ENCODE measurements around the gene TAS2R43. TPM values are rescaled to one million over a fixed set of nuclear protein-coding genes. Genes with fewer than 3 reads are reported as not detected.
"Not testable (repeated sequence)": the region's sequence is repeated elsewhere in the genome, so short reads cannot be mapped to it uniquely, and the experiment has no call there.

Gene TAS2R43
- polyA plus RNA-seq, 1 donor from 2014 or later = 0.35 TPM

DNA sequence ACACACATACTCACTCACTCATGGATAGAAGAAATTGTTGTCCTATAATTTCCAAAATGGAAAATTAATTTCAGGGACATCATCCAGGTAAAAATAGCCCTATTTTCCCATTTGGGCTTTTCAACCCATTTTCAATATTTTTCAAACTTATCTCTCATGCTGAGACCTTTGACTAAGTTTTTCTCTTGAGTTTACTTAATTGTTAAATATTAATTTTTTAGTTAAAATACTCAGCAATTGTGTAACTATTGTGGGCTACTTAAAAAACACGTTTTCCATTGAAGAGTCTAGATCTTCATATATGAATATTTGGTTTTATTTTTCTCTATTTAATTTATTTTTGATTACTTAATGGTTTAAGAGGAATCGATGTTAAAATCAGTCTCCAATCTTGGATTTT is 14.2 kb upstream of the TAS2R43 start:
- TF ChIP-seq POLR2AphosphoS5 (IDR thresholded peaks at IDR 0.05) (no peak), RAD21 (conservative IDR thresholded peaks at IDR 0.05) (no peak)
- TF ChIP-seq, protein P1, sequence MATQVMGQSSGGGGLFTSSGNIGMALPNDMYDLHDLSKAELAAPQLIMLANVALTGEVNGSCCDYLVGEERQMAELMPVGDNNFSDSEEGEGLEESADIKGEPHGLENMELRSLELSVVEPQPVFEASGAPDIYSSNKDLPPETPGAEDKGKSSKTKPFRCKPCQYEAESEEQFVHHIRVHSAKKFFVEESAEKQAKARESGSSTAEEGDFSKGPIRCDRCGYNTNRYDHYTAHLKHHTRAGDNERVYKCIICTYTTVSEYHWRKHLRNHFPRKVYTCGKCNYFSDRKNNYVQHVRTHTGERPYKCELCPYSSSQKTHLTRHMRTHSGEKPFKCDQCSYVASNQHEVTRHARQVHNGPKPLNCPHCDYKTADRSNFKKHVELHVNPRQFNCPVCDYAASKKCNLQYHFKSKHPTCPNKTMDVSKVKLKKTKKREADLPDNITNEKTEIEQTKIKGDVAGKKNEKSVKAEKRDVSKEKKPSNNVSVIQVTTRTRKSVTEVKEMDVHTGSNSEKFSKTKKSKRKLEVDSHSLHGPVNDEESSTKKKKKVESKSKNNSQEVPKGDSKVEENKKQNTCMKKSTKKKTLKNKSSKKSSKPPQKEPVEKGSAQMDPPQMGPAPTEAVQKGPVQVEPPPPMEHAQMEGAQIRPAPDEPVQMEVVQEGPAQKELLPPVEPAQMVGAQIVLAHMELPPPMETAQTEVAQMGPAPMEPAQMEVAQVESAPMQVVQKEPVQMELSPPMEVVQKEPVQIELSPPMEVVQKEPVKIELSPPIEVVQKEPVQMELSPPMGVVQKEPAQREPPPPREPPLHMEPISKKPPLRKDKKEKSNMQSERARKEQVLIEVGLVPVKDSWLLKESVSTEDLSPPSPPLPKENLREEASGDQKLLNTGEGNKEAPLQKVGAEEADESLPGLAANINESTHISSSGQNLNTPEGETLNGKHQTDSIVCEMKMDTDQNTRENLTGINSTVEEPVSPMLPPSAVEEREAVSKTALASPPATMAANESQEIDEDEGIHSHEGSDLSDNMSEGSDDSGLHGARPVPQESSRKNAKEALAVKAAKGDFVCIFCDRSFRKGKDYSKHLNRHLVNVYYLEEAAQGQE (IDR thresholded peaks at IDR 0.05; ENCODE audit: borderline replicate concordance) = no peak
- Histone ChIP-seq H3K79me2 (replicated peaks; ENCODE audit: insufficient read depth, low read length) (peaks cover 13% of the 10 kb centered on the region), H3K36me3 (ENCODE audit: insufficient read depth, low read length) (peaks cover 4% of the 10 kb centered on the region), H3K9me3 (ENCODE audit: low read length) (peaks cover 4% of the 10 kb centered on the region), H3K27ac (ENCODE audit: low read length) (no peak overlapping the region), H3K27me3 (ENCODE audit: insufficient read depth, low read depth, low read length) (no peaks in the 10 kb centered on the region), H3K9ac (ENCODE audit: low read length) (no peak overlapping the region), H2AFZ (ENCODE audit: low read depth, low read length) (no peak overlapping the region), H3F3A (ENCODE audit: insufficient read depth, low read length, poor library complexity, severe bottlenecking) (no peaks in the 10 kb centered on the region), H3K4me3 (ENCODE audit: low read length) (no peak overlapping the region), H3K4me2 (ENCODE audit: low read length) (no peak overlapping the region), H4K20me1 (ENCODE audit: insufficient read depth) (no peaks in the 10 kb centered on the region), H3K9me2 (ENCODE audit: insufficient read depth, low read length) (no peaks in the 10 kb centered on the region)

DNA sequence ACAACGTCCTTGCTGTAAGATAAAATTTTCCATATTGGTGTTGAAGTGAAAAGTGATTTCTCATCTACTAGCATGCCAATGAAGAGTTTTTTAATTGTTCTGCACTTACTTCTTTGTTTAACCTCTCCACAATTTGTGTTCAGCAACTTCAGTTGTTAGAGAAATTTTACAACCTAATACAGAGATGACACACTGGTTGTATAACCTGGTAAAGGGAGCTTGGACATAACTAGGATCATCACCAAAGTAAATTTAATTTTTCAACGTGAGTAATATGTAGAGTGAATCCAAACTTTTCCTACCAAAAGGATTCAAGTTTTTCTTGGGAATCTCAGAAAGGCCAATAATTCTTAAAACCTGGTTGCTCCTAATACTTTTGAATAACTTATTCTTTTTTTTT is 13.4 kb upstream of the TAS2R43 start:
- peaks cover 10% of the 10 kb centered on the region for H3K79me2 ChIP-seq (replicated peaks; ENCODE audit: insufficient read depth, low read length)
- H3K36me3 ChIP-seq (ENCODE audit: insufficient read depth, low read length) = peaks cover 4% of the 10 kb centered on the region

DNA sequence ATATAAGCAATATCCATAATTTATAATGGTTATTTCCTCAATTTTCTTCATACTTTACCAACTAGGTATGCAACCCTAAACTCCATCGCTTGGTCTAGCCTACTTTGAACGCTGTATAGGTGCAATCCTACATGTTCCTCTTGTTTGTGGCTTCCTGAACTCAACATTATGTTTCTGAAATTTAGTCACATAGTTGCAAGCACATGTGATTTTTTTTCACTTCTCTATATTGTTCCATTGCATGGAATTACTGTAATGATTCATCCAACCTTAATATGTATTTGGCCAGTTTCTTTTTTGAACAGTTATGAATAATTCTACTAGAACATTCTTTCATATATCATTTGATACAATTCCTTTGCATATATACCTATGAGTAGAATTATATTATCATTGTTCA is 2.8 kb upstream of the TAS2R43 start:
- H3K4me2 ChIP-seq (ENCODE audit: low read length); H3K9me3 ChIP-seq (ENCODE audit: low read length); H3K9me2 ChIP-seq (ENCODE audit: insufficient read depth, low read length); H3K4me3 ChIP-seq (ENCODE audit: low read length); H2AFZ ChIP-seq (ENCODE audit: low read depth, low read length); H3F3A ChIP-seq (ENCODE audit: insufficient read depth, low read length, poor library complexity, severe bottlenecking); H3K27me3 ChIP-seq (ENCODE audit: insufficient read depth, low read depth, low read length); H4K20me1 ChIP-seq (ENCODE audit: insufficient read depth); H3K36me3 ChIP-seq (ENCODE audit: insufficient read depth, low read length); H3K27ac ChIP-seq (ENCODE audit: low read length); H3K9ac ChIP-seq (ENCODE audit: low read length); H3K79me2 ChIP-seq (replicated peaks; ENCODE audit: insufficient read depth, low read length): not testable (repeated sequence)

More for the DNA sequence above, 13.4 kb upstream of the TAS2R43 start:
- H3K27me3 ChIP-seq (ENCODE audit: insufficient read depth, low read depth, low read length) = no peaks in the 10 kb centered on the region
- H3K9ac ChIP-seq (ENCODE audit: low read length) = no peak overlapping the region
- H2AFZ ChIP-seq (ENCODE audit: low read depth, low read length) = no peak overlapping the region
- no peak overlapping the region for H3K27ac ChIP-seq (ENCODE audit: low read length)
- no peak overlapping the region for H3K4me3 ChIP-seq (ENCODE audit: low read length)
- H4K20me1 ChIP-seq (ENCODE audit: insufficient read depth) = no peaks in the 10 kb centered on the region
- peaks cover 4% of the 10 kb centered on the region for H3K9me3 ChIP-seq (ENCODE audit: low read length)
- no peak overlapping the region for H3K4me2 ChIP-seq (ENCODE audit: low read length)
- TF ChIP-seq POLR2AphosphoS5 (IDR thresholded peaks at IDR 0.05) = no peak
- TF ChIP-seq MXI1 (conservative IDR thresholded peaks at IDR 0.05; ENCODE audit: poor library complexity, severe bottlenecking) = no peak
- no peak for TF ChIP-seq TAF1 (IDR thresholded peaks at IDR 0.05; ENCODE audit: low read depth)
- TF ChIP-seq, protein P2, sequence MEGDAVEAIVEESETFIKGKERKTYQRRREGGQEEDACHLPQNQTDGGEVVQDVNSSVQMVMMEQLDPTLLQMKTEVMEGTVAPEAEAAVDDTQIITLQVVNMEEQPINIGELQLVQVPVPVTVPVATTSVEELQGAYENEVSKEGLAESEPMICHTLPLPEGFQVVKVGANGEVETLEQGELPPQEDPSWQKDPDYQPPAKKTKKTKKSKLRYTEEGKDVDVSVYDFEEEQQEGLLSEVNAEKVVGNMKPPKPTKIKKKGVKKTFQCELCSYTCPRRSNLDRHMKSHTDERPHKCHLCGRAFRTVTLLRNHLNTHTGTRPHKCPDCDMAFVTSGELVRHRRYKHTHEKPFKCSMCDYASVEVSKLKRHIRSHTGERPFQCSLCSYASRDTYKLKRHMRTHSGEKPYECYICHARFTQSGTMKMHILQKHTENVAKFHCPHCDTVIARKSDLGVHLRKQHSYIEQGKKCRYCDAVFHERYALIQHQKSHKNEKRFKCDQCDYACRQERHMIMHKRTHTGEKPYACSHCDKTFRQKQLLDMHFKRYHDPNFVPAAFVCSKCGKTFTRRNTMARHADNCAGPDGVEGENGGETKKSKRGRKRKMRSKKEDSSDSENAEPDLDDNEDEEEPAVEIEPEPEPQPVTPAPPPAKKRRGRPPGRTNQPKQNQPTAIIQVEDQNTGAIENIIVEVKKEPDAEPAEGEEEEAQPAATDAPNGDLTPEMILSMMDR (IDR thresholded peaks at IDR 0.05; ENCODE audit: poor library complexity, severe bottlenecking) = no peak
- no peak for TF ChIP-seq SMC3 (conservative IDR thresholded peaks at IDR 0.05; ENCODE audit: poor library complexity)
- no peak for TF ChIP-seq EZH2 (IDR thresholded peaks at IDR 0.05; ENCODE audit: borderline replicate concordance, insufficient read depth, low read length, poor library complexity, severe bottlenecking)
- no peaks in the 10 kb centered on the region for H3K9me2 ChIP-seq (ENCODE audit: insufficient read depth, low read length)
- no peaks in the 10 kb centered on the region for H3F3A ChIP-seq (ENCODE audit: insufficient read depth, low read length, poor library complexity, severe bottlenecking)

Measured in neural cell (in vitro differentiated cells).